IPS-18c (cell line): ENCODE data around the gene DLEC1.
"Not testable (repeated sequence)": the region's sequence is repeated elsewhere in the genome, so short reads cannot be mapped to it uniquely, and the experiment has no call there.

Experiments used
- H3K4me3 ChIP-seq: 2 replicates; pipeline ENCODE4 v1.7.0; 2013; ENCODE audit warnings: low read depth, mild to moderate bottlenecking, low read length, moderate library complexity; ENCODE audit not compliant: insufficient read depth
- H3K9me3 ChIP-seq: one replicate; pipeline ENCODE4 v1.6.1; 2013; ENCODE audit warnings: mild to moderate bottlenecking, low read length, moderate library complexity; ENCODE audit not compliant: control insufficient read depth, insufficient read depth

DLEC1 gene

GRCh38 chr3:38029400-38030125 lies 9.4 kb upstream of the DLEC1 start, which contains the start of gene PLCD1:
PLCD1 (minus strand) TSS chr3:38029642; CDS start chr3:38029539, 103 bp downstream.
- no peaks in the 10 kb centered on the region for H3K9me3 ChIP-seq
- peak within 1 kb of the TSS; percentile 72 for H3K4me3 ChIP-seq

- H3K4me3 ChIP-seq = peak overlapping the region; percentile 68
- no peaks in the 10 kb centered on the region for H3K9me3 ChIP-seq
These were observed 8.6 kb upstream of the DLEC1 start for GRCh38 chr3:38030126-38031021.

GRCh38 chr3:38031022-38031994 lies 7.7 kb upstream of the DLEC1 start:
- no peak overlapping the region for H3K4me3 ChIP-seq
- H3K9me3 ChIP-seq = no peaks in the 10 kb centered on the region

- H3K4me3 ChIP-seq = no peak overlapping the region
- no peaks in the 10 kb centered on the region for H3K9me3 ChIP-seq
These were observed 6.6 kb upstream of the DLEC1 start for GRCh38 chr3:38032328-38032865.

- not testable (repeated sequence) for H3K4me3 ChIP-seq, H3K9me3 ChIP-seq
These were observed 5.4 kb upstream of the DLEC1 start for GRCh38 chr3:38033586-38033985.

GRCh38 chr3:38034335-38034734 lies 4.7 kb upstream of the DLEC1 start:
- not testable (repeated sequence) for H3K9me3 ChIP-seq, H3K4me3 ChIP-seq

- Histone ChIP-seq H3K9me3 (no peaks in the 10 kb centered on the region), H3K4me3 (no peak overlapping the region)
These were observed 2.7 kb upstream of the DLEC1 start for GRCh38 chr3:38036286-38036685.

- H3K4me3 ChIP-seq = no peak overlapping the region
- H3K9me3 ChIP-seq = no peaks in the 10 kb centered on the region
These were observed 2.1 kb upstream of the DLEC1 start for GRCh38 chr3:38036906-38037305.

- H3K4me3 ChIP-seq = no peak overlapping the region; the same call in 1 of the 2 replicates
These were observed 529 bp upstream of the DLEC1 start for GRCh38 chr3:38038447-38038911.

GRCh38 chr3:38039899-38040261 lies 872 bp downstream of the DLEC1 start:
- H3K4me3 ChIP-seq = peak overlapping the region; percentile 50
- no peaks in the 10 kb centered on the region for H3K9me3 ChIP-seq

More at GRCh38 chr3:38038447-38038911, 529 bp upstream of the DLEC1 start:
- no peaks in the 10 kb centered on the region for H3K9me3 ChIP-seq

- Histone ChIP-seq H3K9me3 (no peaks in the 10 kb centered on the region), H3K4me3 (no peak overlapping the region)
These were observed 1.4 kb downstream of the DLEC1 start for GRCh38 chr3:38040401-38040800.

- H3K4me3 ChIP-seq = no peak overlapping the region
- no peaks in the 10 kb centered on the region for H3K9me3 ChIP-seq
These were observed 4.5 kb downstream of the DLEC1 start for GRCh38 chr3:38043486-38043885.

- no peak overlapping the region for H3K4me3 ChIP-seq
- no peaks in the 10 kb centered on the region for H3K9me3 ChIP-seq
These were observed 7.0 kb downstream of the DLEC1 start for GRCh38 chr3:38046027-38046426.

GRCh38 chr3:38046821-38047220 lies 7.8 kb downstream of the DLEC1 start:
- no peak overlapping the region for H3K4me3 ChIP-seq
- peaks cover 2% of the 10 kb centered on the region for H3K9me3 ChIP-seq

- H3K9me3 ChIP-seq = peaks cover 5% of the 10 kb centered on the region
- H3K4me3 ChIP-seq = no peak overlapping the region
These were observed 8.9 kb downstream of the DLEC1 start for GRCh38 chr3:38047896-38048295.

- Histone ChIP-seq H3K9me3 (peaks cover 5% of the 10 kb centered on the region), H3K4me3 (no peak overlapping the region)
These were observed 10.5 kb downstream of the DLEC1 start for GRCh38 chr3:38049358-38050126.
